ENCODE measurements around the gene RP9.

RP9 gene

DNA sequence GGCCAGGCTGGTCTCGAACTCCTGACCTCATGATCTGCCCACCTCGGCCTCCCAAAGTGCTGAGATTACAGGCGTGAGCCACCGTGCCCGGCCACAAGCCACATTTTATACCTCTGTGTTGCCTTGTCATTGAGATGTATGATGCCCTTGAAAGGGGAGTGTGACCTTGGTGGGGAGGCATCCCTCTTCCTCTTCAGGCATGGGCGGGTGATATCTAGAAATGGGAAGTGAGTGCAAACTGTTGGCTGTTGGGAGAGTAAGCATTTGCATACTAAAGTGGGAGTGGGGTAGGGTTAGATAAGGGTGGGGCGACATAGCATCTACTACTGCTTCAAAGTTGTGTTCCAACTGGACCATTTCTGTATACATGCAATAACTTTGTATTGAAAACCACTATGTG lies 20.1 kb downstream of the RP9 start:
- H3K79me2 ChIP-seq = no peaks in the 10 kb centered on the region
- TF ChIP-seq, protein P1, sequence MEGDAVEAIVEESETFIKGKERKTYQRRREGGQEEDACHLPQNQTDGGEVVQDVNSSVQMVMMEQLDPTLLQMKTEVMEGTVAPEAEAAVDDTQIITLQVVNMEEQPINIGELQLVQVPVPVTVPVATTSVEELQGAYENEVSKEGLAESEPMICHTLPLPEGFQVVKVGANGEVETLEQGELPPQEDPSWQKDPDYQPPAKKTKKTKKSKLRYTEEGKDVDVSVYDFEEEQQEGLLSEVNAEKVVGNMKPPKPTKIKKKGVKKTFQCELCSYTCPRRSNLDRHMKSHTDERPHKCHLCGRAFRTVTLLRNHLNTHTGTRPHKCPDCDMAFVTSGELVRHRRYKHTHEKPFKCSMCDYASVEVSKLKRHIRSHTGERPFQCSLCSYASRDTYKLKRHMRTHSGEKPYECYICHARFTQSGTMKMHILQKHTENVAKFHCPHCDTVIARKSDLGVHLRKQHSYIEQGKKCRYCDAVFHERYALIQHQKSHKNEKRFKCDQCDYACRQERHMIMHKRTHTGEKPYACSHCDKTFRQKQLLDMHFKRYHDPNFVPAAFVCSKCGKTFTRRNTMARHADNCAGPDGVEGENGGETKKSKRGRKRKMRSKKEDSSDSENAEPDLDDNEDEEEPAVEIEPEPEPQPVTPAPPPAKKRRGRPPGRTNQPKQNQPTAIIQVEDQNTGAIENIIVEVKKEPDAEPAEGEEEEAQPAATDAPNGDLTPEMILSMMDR (IDR thresholded peaks at IDR 0.05) = no peak
- no peaks in the 10 kb centered on the region for H3K9me3 ChIP-seq (ENCODE audit: control insufficient read depth, low read length)
- H3K4me2 ChIP-seq (ENCODE audit: low read length) = no peak overlapping the region
- H2AFZ ChIP-seq = no peak overlapping the region
- peaks cover 6% of the 10 kb centered on the region for H3K4me1 ChIP-seq
- H3K27me3 ChIP-seq (ENCODE audit: control insufficient read depth, insufficient read depth, low read length) = no peaks in the 10 kb centered on the region
- H3K27ac ChIP-seq = no peak overlapping the region
- H3K4me3 ChIP-seq (ENCODE audit: low read depth, low read length) = no peak overlapping the region
- no peak overlapping the region for H3K9ac ChIP-seq
- H3K36me3 ChIP-seq (ENCODE audit: control insufficient read depth, insufficient read depth, low read length) = no peaks in the 10 kb centered on the region

DNA sequence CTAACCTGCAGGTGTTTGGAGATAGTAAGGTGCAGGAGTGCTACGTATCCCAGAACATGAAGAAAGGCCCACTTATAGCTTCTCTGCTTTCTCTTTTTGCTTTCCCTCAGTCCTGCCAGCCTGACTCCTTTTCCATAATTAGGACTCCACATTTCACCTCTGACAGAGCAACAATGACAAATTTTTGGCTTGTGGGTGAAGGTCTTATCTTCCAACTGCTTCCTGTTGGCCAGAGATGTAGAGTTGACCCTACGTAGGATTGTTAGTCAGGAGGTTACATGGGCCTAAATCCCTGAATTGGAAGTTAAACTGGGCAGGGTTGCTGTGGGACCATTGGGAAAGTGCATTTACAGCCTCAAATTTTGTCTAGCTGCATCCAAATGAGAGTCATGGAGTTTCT lies 21.3 kb downstream of the RP9 start:
- no peaks in the 10 kb centered on the region for H3K27me3 ChIP-seq (ENCODE audit: control insufficient read depth, insufficient read depth, low read length)
- H3K4me1 ChIP-seq = peaks cover 6% of the 10 kb centered on the region
- H3K27ac ChIP-seq = no peak overlapping the region
- H3K9me3 ChIP-seq (ENCODE audit: control insufficient read depth, low read length) = no peaks in the 10 kb centered on the region
- H3K36me3 ChIP-seq (ENCODE audit: control insufficient read depth, insufficient read depth, low read length) = no peaks in the 10 kb centered on the region
- H3K4me3 ChIP-seq (ENCODE audit: low read depth, low read length) = no peak overlapping the region
- H2AFZ ChIP-seq = no peak overlapping the region
- TF ChIP-seq, protein P1 (IDR thresholded peaks at IDR 0.05) = no peak
- no peaks in the 10 kb centered on the region for H3K79me2 ChIP-seq
- H3K4me2 ChIP-seq (ENCODE audit: low read length) = no peak overlapping the region
- no peak overlapping the region for H3K9ac ChIP-seq

DNA sequence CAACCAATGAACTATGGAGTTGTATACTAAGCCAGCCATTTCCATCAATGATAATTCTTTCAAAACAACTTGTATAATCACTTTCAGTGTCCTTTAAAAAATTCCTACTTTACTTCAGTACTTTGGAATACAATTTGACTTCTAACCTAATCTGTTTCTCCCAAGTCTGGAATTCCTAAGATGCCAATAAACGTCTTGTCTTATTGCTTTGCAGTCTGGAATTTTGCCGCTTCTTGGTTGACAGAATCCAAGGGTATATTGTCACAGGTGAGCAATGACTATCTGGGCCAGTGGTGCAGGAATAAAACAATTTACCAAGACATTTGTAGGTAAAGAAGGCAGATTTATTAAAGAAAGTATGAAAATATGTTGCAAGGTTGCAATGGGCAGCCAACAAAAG lies 21.8 kb downstream of the RP9 start:
- Histone ChIP-seq H3K4me1 (peaks cover 6% of the 10 kb centered on the region), H3K36me3 (ENCODE audit: control insufficient read depth, insufficient read depth, low read length) (no peaks in the 10 kb centered on the region), H3K4me2 (ENCODE audit: low read length) (no peak overlapping the region), H3K4me3 (ENCODE audit: low read depth, low read length) (no peak overlapping the region), H3K9me3 (ENCODE audit: control insufficient read depth, low read length) (no peaks in the 10 kb centered on the region), H3K27ac (no peak overlapping the region), H3K27me3 (ENCODE audit: control insufficient read depth, insufficient read depth, low read length) (no peaks in the 10 kb centered on the region), H3K9ac (no peak overlapping the region), H3K79me2 (no peaks in the 10 kb centered on the region), H2AFZ (no peak overlapping the region)
- TF ChIP-seq, protein P1 (IDR thresholded peaks at IDR 0.05) = no peak

DNA sequence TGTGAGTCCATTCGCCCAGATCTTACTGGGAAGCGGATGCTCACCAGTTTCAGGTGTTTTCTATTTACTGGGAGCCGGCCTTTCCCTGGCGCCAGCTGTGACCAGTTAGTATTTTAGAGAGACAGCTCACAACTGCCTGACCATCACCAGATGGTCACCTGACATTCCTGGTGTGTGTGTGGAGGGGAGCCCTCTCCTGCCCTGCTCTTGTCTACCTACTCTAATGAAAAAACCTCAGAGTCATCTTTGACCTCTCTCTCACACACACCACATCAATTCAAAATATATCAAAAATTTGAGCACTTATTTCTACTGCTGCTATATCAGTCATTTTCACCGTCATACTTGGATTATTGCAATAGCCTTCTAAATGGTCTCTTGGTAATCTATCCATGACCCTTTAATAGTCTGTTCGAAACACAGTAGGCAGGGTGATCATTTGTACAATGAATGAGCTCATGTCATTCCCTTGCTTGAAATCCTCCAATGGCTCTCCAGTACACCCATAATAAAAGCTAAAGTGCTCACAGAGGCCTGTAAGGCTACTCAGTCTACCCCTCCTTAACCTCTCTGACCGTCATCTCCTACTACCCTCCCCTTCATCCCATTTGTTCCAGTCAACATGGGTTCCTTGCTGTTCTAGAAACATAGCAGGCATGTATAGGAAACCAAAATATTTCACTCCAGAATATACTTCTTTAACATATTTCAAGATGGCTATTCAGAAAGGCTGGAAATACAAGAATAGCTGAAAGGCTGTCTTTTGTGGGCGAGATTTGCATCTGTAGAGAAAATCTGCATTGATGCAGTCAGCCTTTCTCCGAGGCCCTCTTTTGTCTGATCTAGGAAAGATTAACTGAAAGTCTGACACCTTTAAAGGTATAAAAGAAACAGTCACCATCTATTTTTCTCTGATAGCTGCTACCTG lies 29.2 kb downstream of the RP9 start:
- no peak overlapping the region for H3K27ac ChIP-seq
- H3K9ac ChIP-seq = no peak overlapping the region
- TF ChIP-seq, protein P1 (IDR thresholded peaks at IDR 0.05) = no peak
- no peaks in the 10 kb centered on the region for H3K79me2 ChIP-seq
- H3K4me3 ChIP-seq (ENCODE audit: low read depth, low read length) = no peak overlapping the region
- H2AFZ ChIP-seq = no peak overlapping the region
- H3K36me3 ChIP-seq (ENCODE audit: control insufficient read depth, insufficient read depth, low read length) = no peaks in the 10 kb centered on the region
- no peak overlapping the region for H3K4me2 ChIP-seq (ENCODE audit: low read length)
- no peaks in the 10 kb centered on the region for H3K9me3 ChIP-seq (ENCODE audit: control insufficient read depth, low read length)
- no peaks in the 10 kb centered on the region for H3K4me1 ChIP-seq
- no peaks in the 10 kb centered on the region for H3K27me3 ChIP-seq (ENCODE audit: control insufficient read depth, insufficient read depth, low read length)

DNA sequence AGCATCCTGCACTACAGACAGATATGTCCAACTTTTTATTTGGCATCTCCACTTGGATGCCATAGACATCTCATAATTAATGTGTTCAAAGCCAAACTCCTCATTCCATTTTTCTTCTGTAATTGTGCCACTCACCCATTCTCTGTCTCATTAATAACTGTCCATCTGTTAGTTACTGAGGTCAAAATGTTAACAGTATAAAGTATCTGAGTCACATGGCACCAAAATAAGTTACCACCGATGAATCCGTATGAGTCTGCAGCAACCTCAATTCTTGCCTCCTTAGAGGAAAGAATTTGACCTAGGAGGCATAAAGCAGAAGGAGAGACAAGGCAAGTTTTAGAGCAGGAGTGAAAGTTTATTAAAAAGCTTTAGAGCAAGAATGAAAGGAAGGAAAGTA lies 30.1 kb downstream of the RP9 start:
- no peaks in the 10 kb centered on the region for H3K27me3 ChIP-seq (ENCODE audit: control insufficient read depth, insufficient read depth, low read length)
- no peak overlapping the region for H2AFZ ChIP-seq
- TF ChIP-seq, protein P1 (IDR thresholded peaks at IDR 0.05) = no peak
- no peak overlapping the region for H3K27ac ChIP-seq
- no peak overlapping the region for H3K4me3 ChIP-seq (ENCODE audit: low read depth, low read length)
- H3K9ac ChIP-seq = no peak overlapping the region
- H3K36me3 ChIP-seq (ENCODE audit: control insufficient read depth, insufficient read depth, low read length) = no peaks in the 10 kb centered on the region
- no peak overlapping the region for H3K4me2 ChIP-seq (ENCODE audit: low read length)
- H3K79me2 ChIP-seq = no peaks in the 10 kb centered on the region
- no peaks in the 10 kb centered on the region for H3K9me3 ChIP-seq (ENCODE audit: control insufficient read depth, low read length)
- H3K4me1 ChIP-seq = no peaks in the 10 kb centered on the region
